SK-N-MC (cell line): Measurements from ENCODE around the gene DDX1.

Experiments used
- EZH2 ChIP-seq: fragments of 200-600 bp; sonication (generic); IDR thresholded peaks from one replicate; pipeline ENCODE4 v1.6.1; 2017; ENCODE audit warnings: antibody characterized with exemption
- POLR2AphosphoS5 ChIP-seq: IDR thresholded peaks from 2 replicates; pipeline ENCODE4 v1.6.1; 2012; ENCODE audit warnings: mild to moderate bottlenecking, low read depth, low read length, borderline replicate concordance

- TF ChIP-seq EZH2 (no peak), POLR2AphosphoS5 (no peak)
These were observed 86.7 kb downstream of the DDX1 start for GRCh38 chr2:15678346-15678745.
